GM12865 (cell line): Measurements from ENCODE around the gene THSD4.

Experiments
- DNase-seq: peaks from one replicate; pipeline ENCODE4 v3.0.0; 2010; ENCODE audit warnings: low read depth
- H3K4me3 ChIP-seq: 2 replicates; pipeline ENCODE4 v1.5.1; 2011; ENCODE audit warnings: mild to moderate bottlenecking, low read depth, low read length, control low read depth
- TF ChIP-seq, protein P1 (sequence below): IDR thresholded peaks from 2 replicates; pipeline ENCODE4 v1.5.1; 2011; ENCODE audit warnings: low read length, control low read depth, low read depth, inconsistent platforms; ENCODE audit not compliant: insufficient read depth; ENCODE audit errors: missing control alignments

THSD4 gene

DNA sequence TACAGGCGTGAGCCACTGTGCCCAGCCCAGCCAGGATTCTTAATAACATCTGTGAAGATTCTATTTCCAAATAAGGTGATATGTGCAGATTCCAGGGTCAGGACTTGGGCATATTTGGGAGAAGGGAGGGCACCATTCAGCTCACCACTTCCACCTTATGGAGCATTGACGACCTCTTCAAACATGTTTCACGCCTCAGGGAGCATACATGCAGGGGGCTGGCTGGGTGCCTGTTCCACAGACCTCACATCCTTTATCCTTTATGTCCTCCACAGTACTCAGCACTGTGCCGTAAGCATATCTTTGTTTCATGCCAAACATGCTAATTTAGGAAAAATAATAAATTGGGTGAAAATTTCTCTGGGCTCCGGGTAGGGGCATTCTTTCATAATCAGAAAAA lies 229.0 kb downstream of the THSD4 start:
- TF ChIP-seq, protein P1, sequence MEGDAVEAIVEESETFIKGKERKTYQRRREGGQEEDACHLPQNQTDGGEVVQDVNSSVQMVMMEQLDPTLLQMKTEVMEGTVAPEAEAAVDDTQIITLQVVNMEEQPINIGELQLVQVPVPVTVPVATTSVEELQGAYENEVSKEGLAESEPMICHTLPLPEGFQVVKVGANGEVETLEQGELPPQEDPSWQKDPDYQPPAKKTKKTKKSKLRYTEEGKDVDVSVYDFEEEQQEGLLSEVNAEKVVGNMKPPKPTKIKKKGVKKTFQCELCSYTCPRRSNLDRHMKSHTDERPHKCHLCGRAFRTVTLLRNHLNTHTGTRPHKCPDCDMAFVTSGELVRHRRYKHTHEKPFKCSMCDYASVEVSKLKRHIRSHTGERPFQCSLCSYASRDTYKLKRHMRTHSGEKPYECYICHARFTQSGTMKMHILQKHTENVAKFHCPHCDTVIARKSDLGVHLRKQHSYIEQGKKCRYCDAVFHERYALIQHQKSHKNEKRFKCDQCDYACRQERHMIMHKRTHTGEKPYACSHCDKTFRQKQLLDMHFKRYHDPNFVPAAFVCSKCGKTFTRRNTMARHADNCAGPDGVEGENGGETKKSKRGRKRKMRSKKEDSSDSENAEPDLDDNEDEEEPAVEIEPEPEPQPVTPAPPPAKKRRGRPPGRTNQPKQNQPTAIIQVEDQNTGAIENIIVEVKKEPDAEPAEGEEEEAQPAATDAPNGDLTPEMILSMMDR = no peak
- no peak for DNase-seq
- H3K4me3 ChIP-seq = no peak overlapping the region

DNA sequence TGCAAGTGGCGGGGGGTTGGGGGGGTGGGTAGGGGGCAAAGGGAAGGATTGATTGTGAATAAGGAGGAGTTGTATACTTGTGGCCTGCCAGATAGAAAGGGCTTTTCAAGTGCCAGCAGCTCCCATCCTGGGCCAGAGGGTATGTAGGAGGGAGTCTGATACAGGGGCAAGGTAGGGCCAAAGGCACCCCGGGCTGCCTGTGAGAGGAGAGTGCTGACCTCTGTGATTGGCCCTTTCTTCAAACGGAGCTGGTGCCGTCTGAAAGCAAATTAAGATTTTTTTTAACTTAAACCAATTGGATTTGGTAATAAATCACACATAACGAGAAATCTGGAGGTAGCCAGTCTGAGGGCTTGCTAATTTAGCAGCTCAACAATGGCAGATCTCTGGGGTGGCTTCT lies 229.9 kb downstream of the THSD4 start:
- H3K4me3 ChIP-seq = no peak overlapping the region
- TF ChIP-seq, protein P1 = no peak
- DNase-seq = no peak

DNA sequence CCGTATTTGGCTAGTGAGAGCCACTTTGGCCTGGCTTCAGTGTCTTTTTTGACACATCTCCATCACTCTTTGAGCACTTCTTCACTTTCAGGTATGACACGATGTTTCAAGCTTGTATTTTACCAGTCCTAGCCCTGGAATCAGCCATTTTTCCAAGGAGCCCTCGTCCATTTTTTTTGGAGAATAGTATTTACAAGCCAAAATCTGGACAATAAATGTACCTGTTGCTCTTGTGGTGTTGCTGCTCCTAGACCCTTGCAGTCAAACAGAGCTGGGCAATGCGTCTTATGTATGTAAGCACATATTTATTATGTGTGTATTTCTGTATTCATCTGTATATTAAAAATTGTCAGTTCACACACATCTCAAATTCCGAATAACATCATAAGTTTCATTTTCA lies 231.2 kb downstream of the THSD4 start:
- no peak overlapping the region for H3K4me3 ChIP-seq
- no peak for DNase-seq
- TF ChIP-seq, protein P1 = no peak

DNA sequence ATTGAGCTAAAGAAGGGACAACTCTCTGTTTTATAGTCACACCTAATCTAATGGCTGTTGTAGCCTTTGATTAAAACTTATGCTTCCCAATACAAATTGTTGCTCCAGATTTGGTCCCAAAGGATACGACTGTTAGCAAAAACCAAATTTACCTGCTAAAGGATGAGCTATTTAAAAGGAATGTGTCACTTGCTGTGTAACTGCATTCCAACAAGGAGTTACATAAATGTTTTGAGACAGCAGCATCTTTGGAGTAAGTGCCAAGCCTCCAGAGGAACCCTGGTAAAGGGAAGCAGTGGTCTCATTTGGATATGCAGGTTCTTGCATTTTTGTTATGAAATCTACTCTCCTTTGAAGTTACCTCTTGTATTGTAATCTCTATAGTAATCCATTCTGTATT lies 233.3 kb downstream of the THSD4 start:
- no peak overlapping the region for H3K4me3 ChIP-seq
- no peak for DNase-seq
- TF ChIP-seq, protein P1 = no peak

DNA sequence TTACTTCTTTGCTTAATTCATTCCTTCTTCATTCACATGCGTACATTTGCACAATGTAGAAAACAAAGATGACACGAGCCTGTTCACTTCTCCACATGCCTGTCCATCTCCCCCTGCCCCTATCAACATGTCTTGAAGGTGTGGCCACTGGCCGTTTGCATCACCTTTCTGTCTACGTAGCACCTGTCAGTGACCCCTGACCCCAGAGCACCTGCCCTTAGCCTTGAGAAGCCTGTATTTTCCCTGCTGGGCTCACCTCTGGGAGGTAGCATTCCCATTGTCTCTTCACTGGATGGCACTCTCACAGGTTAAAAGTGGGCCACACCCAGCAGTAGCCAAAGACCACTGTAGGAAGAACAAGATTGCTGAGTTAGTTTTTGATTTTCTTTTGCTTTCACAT lies 234.1 kb downstream of the THSD4 start:
- TF ChIP-seq, protein P1 = no peak
- no peak overlapping the region for H3K4me3 ChIP-seq
- DNase-seq = no peak

DNA sequence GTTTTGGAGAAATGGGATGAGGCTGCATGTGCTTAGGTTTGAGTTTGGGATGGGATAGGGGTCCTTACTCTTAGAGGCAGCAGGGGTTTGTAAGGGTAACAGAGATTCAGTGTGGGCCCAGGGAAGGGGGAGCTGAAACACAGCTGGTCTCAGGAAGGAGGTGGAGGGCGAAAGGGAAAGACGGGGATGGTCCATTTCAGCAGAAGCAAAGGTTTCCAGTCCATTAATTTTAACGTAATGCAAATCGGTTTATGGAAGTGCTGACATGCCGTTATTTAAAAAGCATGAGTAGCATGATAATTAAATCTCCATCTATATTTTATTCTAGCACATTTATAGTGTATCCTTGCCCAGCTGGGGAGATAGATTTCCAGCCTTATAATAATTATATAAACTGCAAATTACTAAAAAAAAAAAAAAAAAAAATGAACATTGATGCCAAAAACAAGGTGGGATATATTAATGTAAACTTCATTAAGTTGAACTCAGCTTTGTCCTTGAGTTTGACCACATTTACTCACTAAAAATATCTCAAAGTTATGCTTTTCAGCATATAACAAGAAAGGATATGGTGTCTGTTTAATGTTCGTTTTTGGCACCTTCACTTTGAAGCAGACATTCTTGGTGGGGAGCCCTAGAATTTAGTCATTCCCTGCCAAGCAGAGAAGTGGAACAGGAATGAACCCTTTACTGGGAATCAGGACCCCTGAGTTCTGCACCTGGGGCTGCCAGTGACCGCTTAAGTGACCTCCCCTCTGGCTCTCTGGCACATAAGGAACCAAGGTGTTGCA lies 234.7 kb downstream of the THSD4 start:
- no peak overlapping the region for H3K4me3 ChIP-seq
- TF ChIP-seq, protein P1 = no peak
- DNase-seq = no peak
